ENCODE data around the gene DPAGT1. TPM values are rescaled to one million over a fixed set of nuclear protein-coding genes. Genes with fewer than 3 reads are reported as not detected.
A peak's percentile ranks its signal among the peaks of the same experiment; 100 is the strongest.
"Not testable (repeated sequence)": the region's sequence is repeated elsewhere in the genome, so short reads cannot be mapped to it uniquely, and the experiment has no call there.

DPAGT1 gene
- total and polyA plus RNA-seq, 8 donors: 42.7 to 56.2 (median 49.6) TPM

GRCh38 chr11:119148720-119149017, 47.0 kb upstream of the DPAGT1 start:
- peak in 1 of 4 donors; percentile 11 for DNase-seq
- no peak for ATAC-seq
- no peak for TF ChIP-seq CTCF (IDR thresholded peaks at IDR 0.05)
- Histone ChIP-seq H3K9me3 (no peaks in the 10 kb centered on the region), H3K27ac (no peak overlapping the region), H3K27me3 (peaks cover 11 to 76% of the 10 kb centered on the region in 2 donors), H3K4me3 (peak overlapping the region; percentile 46 to 53), H3K4me1 (peaks cover 10 to 22% of the 10 kb centered on the region in 2 donors), H3K36me3 (no peaks in the 10 kb centered on the region)
- intact Hi-C loops (cut with DNase I): no loop called here

GRCh38 chr11:119147604-119148333, 46.1 kb upstream of the DPAGT1 start:
- DNase-seq (no peak), ATAC-seq (no peak)
- H3K36me3 ChIP-seq: no peaks in the 10 kb centered on the region
- TF ChIP-seq CTCF (IDR thresholded peaks at IDR 0.05): no peak
- peaks cover 11 to 74% of the 10 kb centered on the region in 2 donors for H3K27me3 ChIP-seq
- peaks cover 10 to 22% of the 10 kb centered on the region in 2 donors for H3K4me1 ChIP-seq
- no peak overlapping the region for H3K27ac ChIP-seq
- intact Hi-C loops (cut with DNase I): no loop called here
- no peaks in the 10 kb centered on the region for H3K9me3 ChIP-seq
- no peak overlapping the region for H3K4me3 ChIP-seq

- intact Hi-C loops (cut with DNase I): no loop called here
- no peak overlapping the region for H3K4me3 ChIP-seq
- DNase-seq: no peak
- H3K4me1 ChIP-seq: peaks cover 10 to 22% of the 10 kb centered on the region in 2 donors
- no peak for ATAC-seq
- TF ChIP-seq CTCF (IDR thresholded peaks at IDR 0.05): no peak
- no peak overlapping the region for H3K27ac ChIP-seq
- H3K36me3 ChIP-seq: no peaks in the 10 kb centered on the region
- H3K27me3 ChIP-seq: peaks cover 11 to 55% of the 10 kb centered on the region in 2 donors
- no peaks in the 10 kb centered on the region for H3K9me3 ChIP-seq
Measured at GRCh38 chr11:119145551-119145950, 43.9 kb upstream of the DPAGT1 start.

- H3K36me3 ChIP-seq: no peaks in the 10 kb centered on the region
- H3K27me3 ChIP-seq: peaks cover 8 to 49% of the 10 kb centered on the region in 2 donors
- ATAC-seq: peak; percentile 88
- no peak overlapping the region for H3K4me3 ChIP-seq
- H3K4me1 ChIP-seq: peaks cover 10 to 22% of the 10 kb centered on the region in 2 donors
- intact Hi-C loops (cut with DNase I): no loop called here
- no peaks in the 10 kb centered on the region for H3K9me3 ChIP-seq
- DNase-seq: peak in 1 of 4 donors; percentile 59
- no peak overlapping the region for H3K27ac ChIP-seq
- TF ChIP-seq CTCF (IDR thresholded peaks at IDR 0.05): peak; percentile 61 to 71
Measured at GRCh38 chr11:119144825-119145486, 43.3 kb upstream of the DPAGT1 start.

GRCh38 chr11:119139276-119139675, 37.6 kb upstream of the DPAGT1 start:
- ATAC-seq; H3K4me3 ChIP-seq; H3K4me1 ChIP-seq; H3K9me3 ChIP-seq; DNase-seq; H3K27me3 ChIP-seq; H3K36me3 ChIP-seq; H3K27ac ChIP-seq; intact Hi-C loops (cut with DNase I): not testable (repeated sequence)
